LNCaP clone FGC (cell line): ENCODE results near the gene NLRC3.

ENCODE experiments used
- DNase-seq: peaks from one replicate; pipeline ENCODE4 v3.0.0-alpha.2; 2011; ENCODE audit warnings: low read depth
- H3K4me3 ChIP-seq: 2 replicates; pipeline ENCODE4 v1.5.1; 2011; ENCODE audit warnings: mild to moderate bottlenecking, low read depth, low read length, control low read depth
- TF ChIP-seq, protein P1 (sequence below): IDR thresholded peaks from 2 replicates; pipeline ENCODE4 v1.5.1; 2012; ENCODE audit warnings: mild to moderate bottlenecking; ENCODE audit not compliant: control insufficient read depth, insufficient read depth; ENCODE audit errors: extremely low read depth

Gene NLRC3

DNA sequence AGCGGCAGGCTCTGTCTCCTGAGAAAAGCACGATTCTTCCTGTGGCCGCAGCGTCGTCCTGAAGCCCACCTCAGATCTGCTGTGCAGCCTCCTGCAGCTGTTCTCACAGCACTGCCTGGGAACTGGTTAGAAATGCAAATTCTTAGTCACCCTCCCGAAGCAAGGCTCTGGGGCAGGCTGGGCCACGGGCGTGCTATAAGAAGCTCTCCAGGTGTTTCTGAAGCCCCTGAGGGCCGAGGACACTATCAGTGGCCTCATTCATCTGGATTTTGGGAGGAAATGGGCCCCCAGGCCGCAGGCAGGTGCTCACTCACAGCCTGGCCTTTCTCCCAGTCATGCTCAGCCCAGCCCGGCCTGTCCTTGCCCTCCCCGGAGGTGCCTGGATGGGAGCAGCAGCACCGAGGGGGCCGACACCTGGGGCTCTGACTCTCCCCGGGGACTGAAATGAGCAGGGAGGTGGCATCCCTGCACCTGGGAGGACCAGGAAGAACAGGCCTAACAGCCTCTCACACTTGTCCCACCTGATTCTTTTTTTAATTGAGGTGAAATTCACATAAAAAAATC, 10.4 kb upstream of the NLRC3 start:
- TF ChIP-seq, protein P1, sequence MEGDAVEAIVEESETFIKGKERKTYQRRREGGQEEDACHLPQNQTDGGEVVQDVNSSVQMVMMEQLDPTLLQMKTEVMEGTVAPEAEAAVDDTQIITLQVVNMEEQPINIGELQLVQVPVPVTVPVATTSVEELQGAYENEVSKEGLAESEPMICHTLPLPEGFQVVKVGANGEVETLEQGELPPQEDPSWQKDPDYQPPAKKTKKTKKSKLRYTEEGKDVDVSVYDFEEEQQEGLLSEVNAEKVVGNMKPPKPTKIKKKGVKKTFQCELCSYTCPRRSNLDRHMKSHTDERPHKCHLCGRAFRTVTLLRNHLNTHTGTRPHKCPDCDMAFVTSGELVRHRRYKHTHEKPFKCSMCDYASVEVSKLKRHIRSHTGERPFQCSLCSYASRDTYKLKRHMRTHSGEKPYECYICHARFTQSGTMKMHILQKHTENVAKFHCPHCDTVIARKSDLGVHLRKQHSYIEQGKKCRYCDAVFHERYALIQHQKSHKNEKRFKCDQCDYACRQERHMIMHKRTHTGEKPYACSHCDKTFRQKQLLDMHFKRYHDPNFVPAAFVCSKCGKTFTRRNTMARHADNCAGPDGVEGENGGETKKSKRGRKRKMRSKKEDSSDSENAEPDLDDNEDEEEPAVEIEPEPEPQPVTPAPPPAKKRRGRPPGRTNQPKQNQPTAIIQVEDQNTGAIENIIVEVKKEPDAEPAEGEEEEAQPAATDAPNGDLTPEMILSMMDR, result no peak
- no peak for DNase-seq
- H3K4me3 ChIP-seq, result no peak overlapping the region

DNA sequence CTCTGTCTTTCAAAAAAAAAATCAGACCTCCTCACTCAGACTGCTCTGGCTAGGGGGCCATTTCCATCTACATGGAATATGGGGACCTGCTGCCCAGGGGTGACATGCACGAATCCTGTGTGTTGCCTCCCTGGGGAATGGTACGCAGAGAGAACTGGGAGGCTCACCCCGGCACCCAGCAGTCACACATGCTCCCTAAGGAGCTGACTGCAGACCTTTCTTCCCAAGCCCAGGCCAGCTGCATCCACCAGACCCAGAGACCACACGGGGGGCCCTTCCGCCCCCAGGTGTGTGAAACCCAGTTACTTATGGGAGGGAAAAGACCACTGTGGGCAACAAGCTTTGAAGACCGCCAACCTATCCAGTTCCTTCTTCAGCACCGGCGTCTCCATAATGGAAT, 7.2 kb upstream of the NLRC3 start:
- TF ChIP-seq, protein P1, result no peak
- no peak overlapping the region for H3K4me3 ChIP-seq
- no peak for DNase-seq

DNA sequence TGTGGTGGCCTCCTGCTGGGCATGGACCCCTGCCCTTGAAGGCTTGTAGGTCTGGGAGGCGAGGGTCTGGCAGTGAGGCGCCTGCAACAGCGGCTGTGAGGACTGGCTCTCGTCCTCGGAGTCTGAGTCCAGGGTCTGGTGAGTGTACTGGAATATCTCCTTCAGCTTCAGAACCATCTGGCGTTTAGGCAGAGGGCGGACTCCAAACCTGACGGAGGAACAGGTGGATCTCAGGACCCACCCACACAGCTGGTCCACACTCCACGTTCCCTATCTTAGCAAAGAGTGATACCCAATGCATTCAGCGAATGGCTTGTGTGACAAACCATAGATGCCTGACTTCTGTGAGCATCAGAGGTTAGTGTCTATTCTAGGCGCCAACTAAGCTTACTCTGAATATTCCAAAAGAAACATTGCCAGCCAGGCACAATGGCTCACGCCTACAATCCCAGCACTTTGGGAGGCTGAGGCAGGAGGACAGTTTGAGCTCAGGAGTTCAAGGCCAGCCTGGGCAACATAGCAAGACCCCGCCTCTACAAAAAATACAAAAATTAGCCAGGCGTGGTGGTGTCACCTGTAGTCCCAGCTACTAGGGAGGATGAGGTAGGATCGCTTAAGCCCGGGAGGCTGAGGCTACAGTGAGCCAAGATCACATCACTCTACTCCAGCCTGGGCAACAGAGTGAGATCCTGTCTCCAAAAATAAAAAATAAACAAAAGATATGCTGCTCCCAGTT, 6.3 kb upstream of the NLRC3 start:
- H3K4me3 ChIP-seq, result no peak overlapping the region
- no peak for DNase-seq
- TF ChIP-seq, protein P1, result no peak

DNA sequence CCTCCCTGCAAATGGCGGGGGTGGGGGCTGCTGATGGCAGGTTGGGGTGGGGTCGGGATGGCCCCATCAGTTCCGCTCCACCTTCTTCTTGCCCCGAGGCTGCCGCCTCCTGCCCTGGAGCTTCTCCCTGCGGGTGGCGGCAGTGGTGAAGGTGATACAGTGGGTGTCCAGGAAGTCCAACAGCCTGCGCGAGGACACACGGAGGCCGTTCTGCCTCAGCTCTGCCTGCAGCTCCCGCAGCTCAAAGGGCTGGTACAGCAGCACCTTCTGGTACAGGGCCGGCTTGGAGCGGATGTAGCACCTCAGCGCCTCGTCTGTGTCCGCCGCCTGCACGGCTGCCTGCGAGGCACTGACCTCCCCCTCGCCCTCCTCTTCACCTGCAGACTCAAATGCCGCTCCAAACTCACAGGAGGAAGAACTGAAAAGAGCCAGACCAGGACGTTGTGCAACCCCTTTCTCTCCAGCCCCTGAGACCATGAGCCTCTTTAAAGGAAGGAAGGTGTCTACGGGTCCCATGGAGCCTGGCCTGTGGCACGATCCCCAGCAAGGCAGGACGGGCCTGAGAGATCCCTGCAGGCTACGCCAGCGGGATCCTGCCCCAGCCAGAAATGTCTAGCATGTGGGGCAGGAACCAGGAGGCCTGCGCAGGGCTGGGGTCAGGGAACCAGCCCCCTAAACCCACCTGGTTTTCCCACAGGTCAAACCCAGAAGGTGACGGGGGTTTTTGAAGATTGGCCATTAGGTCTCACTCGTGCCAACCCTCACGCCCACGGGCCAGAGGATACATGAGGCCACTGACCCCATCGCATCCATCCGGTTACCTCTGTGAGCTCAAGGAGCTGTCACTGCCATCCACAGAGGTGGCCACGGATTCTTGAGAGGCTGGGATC, 5.3 kb upstream of the NLRC3 start:
- TF ChIP-seq, protein P1, result no peak
- H3K4me3 ChIP-seq, result no peak overlapping the region
- DNase-seq, result no peak

DNA sequence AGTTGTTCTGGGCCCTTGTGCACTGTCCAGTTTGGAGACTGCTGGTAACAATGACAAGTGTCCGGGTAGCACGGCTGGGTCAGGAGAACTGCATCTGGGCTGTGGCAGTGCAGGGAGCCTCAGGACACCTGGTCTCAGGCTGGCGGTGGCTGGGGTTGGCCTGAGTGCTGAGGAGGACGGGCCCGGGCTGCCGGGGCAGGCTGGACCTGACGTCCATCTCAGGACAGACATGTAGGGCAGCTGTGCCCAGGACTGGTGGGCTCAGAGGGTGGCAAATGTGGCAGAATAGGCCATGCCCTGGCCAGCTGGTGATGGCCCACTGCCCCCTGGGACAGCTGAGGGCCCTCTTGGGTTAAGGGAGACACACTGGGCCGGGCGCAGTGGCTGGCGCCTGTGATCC, 4.2 kb upstream of the NLRC3 start:
- TF ChIP-seq, protein P1, result no peak
- DNase-seq, result no peak
- no peak overlapping the region for H3K4me3 ChIP-seq

DNA sequence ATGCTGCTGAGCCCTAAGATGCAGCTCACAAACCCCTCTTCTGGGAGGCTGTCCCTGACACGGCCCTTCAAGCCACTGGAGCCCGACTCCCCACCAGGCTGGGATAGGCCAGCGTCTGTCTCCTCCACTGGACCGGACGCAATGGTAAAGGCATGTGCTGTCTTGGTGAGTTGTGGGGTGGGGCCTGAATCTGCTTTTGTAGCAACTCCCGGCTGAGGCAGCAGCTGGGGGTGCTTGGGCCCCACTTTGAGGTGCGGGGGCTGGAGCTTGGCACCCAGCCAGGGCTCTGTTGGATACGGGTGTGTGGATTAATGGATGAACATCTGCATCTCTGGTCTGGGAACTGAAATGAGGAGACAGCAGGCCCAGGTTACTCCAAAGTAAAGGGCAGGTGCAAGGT, 3.5 kb upstream of the NLRC3 start:
- no peak for DNase-seq
- TF ChIP-seq, protein P1, result no peak
- no peak overlapping the region for H3K4me3 ChIP-seq
